Suprapubic skin (tissue), 4 donors: ENCODE measurements around the gene FABP1. TPM values are rescaled to one million over a fixed set of nuclear protein-coding genes. Genes with fewer than 3 reads are reported as not detected.

ENCODE experiments used
- DNase-seq, 2 donors: peaks; one replicate each; pipeline ENCODE4 v3.0.0-alpha.2; 2019; ENCODE audit warnings: low spot score in 2 of 2
- H3K27ac ChIP-seq: fragments of 200-600 bp; sonication (generic); one replicate; pipeline ENCODE4 v1.5.1; 2019
- H3K27me3 ChIP-seq: fragments of 200-600 bp; sonication (generic); one replicate; pipeline ENCODE4 v1.5.1; 2019
- H3K36me3 ChIP-seq: fragments of 200-600 bp; sonication (generic); one replicate; pipeline ENCODE4 v1.5.1; 2019
- H3K4me1 ChIP-seq: fragments of 200-600 bp; sonication (generic); one replicate; pipeline ENCODE4 v1.5.1; 2019
- H3K4me3 ChIP-seq: fragments of 200-600 bp; sonication (generic); one replicate; pipeline ENCODE4 v1.5.1; 2019; ENCODE audit warnings: mild to moderate bottlenecking
- H3K9me3 ChIP-seq: fragments of 200-600 bp; sonication (generic); one replicate; pipeline ENCODE4 v1.5.1; 2019
- CTCF ChIP-seq, 2 donors: fragments of 200-600 bp in 1 of 2; fragments of 450-650 bp in 1 of 2; sonication (generic) in 1 of 2; IDR thresholded peaks; one replicate each; pipeline ENCODE4 v1.5.1; 2016 to 2019; ENCODE audit warnings: antibody characterized with exemption in 2 of 2, mild to moderate bottlenecking in 1 of 2, moderate library complexity in 1 of 2
- EP300 ChIP-seq: sonication (generic); formaldehyde crosslinking; IDR thresholded peaks from one replicate; pipeline ENCODE4 v1.6.1; 2017; ENCODE audit warnings: antibody characterized with exemption
- POLR2A ChIP-seq, 2 donors: fragments of 450-650 bp; IDR thresholded peaks; one replicate each; pipeline ENCODE4 v1.6.1; 2017; ENCODE audit warnings: antibody characterized with exemption in 2 of 2, mild to moderate bottlenecking in 2 of 2, moderate library complexity in 2 of 2
- POLR2AphosphoS5 ChIP-seq, 3 donors: sonication (generic); formaldehyde crosslinking; IDR thresholded peaks; one replicate each; pipeline ENCODE4 v1.6.1; 2017; ENCODE audit warnings: antibody characterized with exemption in 3 of 3
- WGBS: methylation state at CpG from one replicate; pipeline ENCODE4 v1.1.5; 2018; 5-methylcytosine and 5-hydroxymethylcytosine counted together
- total RNA-seq, 4 donors: library from RNA; depleted of rRNA; stranded (reverse); fragments of >200 nt; gene quantifications; one replicate each; pipeline ENCODE4 v1.1.0, GENCODE V29; 2016

The FABP1 gene
- total RNA-seq, 4 donors from 2014 or later: 6.8 TPM; not detected in 3

DNA sequence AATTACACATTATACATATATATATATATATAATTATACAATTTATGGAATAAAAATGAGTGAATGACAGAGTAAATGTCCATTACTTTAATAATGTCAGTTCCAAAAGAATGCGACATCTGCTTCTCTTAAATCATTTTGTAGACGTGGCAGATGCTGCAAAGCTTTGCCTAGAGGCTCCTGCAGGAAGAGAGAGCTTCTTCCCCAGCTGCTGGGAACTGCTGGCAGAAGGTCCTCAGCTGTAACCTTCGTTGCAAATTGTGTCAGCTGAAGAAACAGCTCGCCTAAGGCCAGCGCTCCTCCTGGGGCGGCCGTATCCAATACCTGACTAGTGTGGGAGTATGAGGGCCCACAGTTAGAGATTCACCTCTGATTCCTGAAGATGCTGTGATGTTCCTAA, 32.7 kb upstream of the FABP1 start:
- DNase-seq: no peak
- no peaks in the 10 kb centered on the region for H3K9me3 ChIP-seq
- H3K27me3 ChIP-seq: no peaks in the 10 kb centered on the region
- peaks cover 3% of the 10 kb centered on the region for H3K4me1 ChIP-seq
- no peak overlapping the region for H3K4me3 ChIP-seq
- H3K27ac ChIP-seq: no peak overlapping the region
- 69% methylated on average over 7 of the region's 7 CpGs for WGBS
- H3K36me3 ChIP-seq: no peaks in the 10 kb centered on the region
- TF ChIP-seq POLR2A (IDR thresholded peaks at IDR 0.05) (no peak), CTCF (IDR thresholded peaks at IDR 0.05) (no peak), POLR2AphosphoS5 (IDR thresholded peaks at IDR 0.05) (no peak), EP300 (no peak)

DNA sequence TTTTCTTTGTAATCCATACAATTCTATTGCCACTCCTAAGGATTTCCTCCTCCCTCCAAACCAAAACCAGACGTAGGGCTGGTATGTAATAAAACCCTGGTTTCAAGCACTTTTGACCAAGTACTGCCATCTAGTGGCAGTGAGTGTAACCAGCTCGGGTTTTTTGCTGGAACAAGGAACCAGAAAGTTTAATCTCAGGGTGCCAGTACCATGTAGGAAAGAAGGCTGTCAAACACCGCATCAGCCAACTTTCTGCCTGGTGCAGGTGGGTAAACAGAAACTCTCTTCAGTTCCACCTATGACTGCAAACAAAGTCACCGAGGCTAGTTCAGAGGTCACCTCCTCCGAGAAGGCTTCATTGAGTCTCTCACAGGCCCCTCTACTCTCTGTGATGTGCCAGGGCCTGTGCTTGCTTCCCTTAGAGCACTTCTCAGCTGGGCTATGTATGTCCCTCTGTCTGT, 32.1 kb upstream of the FABP1 start:
- peak; percentile 64 to 77 for TF ChIP-seq CTCF (IDR thresholded peaks at IDR 0.05)
- TF ChIP-seq EP300: no peak
- TF ChIP-seq POLR2AphosphoS5 (IDR thresholded peaks at IDR 0.05): no peak
- no peak for DNase-seq
- WGBS: 22% methylated on average over 5 of the region's 5 CpGs
- Histone ChIP-seq H3K9me3 (no peaks in the 10 kb centered on the region), H3K27ac (no peak overlapping the region), H3K27me3 (no peaks in the 10 kb centered on the region), H3K4me3 (no peak overlapping the region), H3K4me1 (peaks cover 3% of the 10 kb centered on the region), H3K36me3 (no peaks in the 10 kb centered on the region)

DNA sequence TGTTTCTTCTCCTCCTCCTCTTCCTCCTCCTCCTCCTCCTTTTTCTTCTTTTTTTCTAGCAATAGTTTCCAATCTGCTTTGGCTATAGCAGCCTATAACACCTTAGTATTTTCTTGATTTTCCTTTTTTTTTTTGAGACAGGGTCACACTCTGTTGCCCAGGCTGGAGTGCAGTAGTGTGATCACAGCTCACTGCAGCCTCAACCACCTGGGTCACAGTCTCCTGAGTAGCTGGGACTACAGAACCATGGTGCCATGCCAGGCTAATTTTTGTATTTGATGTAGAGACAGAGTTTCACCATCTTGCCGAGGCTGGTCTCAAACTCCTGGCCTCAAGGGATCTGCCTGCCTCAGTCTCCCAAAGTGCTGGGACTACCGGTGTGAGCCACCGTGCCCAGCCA, 31.6 kb upstream of the FABP1 start:
- H3K4me3 ChIP-seq: no peak overlapping the region
- H3K36me3 ChIP-seq: no peaks in the 10 kb centered on the region
- H3K9me3 ChIP-seq: no peaks in the 10 kb centered on the region
- DNase-seq: no peak
- WGBS: 58% methylated on average over 3 of the region's 3 CpGs
- peaks cover 3% of the 10 kb centered on the region for H3K4me1 ChIP-seq
- no peaks in the 10 kb centered on the region for H3K27me3 ChIP-seq
- no peak overlapping the region for H3K27ac ChIP-seq
- no peak for TF ChIP-seq EP300
- no peak for TF ChIP-seq POLR2A (IDR thresholded peaks at IDR 0.05)
- TF ChIP-seq POLR2AphosphoS5 (IDR thresholded peaks at IDR 0.05): no peak
- no peak for TF ChIP-seq CTCF (IDR thresholded peaks at IDR 0.05)

DNA sequence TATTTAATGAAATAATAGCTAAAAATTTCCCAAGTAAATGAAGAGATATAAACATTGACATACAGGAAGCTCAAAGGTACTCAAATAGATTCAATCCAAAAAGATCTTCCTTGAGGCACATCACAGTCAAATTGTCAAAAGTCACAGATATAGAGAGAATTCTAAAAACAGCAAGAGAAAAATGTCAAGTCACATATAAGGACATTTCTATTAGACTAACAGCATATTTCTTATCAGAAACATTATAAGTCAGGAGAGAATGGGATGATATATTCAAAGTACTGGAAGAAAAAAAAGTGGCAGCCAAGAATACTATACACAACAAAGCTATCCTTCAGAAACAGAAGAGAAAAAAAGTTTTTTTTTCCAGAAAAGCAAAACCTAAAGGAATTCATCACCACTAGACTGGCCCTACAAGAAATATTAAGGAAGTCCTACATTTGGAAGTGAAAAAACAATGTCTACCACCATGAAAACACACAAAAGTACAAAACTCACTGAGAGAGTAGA, 21.1 kb upstream of the FABP1 start:
- Histone ChIP-seq H3K27ac (no peak overlapping the region), H3K27me3 (no peaks in the 10 kb centered on the region), H3K36me3 (no peaks in the 10 kb centered on the region), H3K4me1 (no peaks in the 10 kb centered on the region), H3K4me3 (no peak overlapping the region), H3K9me3 (peaks cover 20% of the 10 kb centered on the region)
- TF ChIP-seq POLR2A (IDR thresholded peaks at IDR 0.05): no peak
- TF ChIP-seq CTCF (IDR thresholded peaks at IDR 0.05): no peak
- no peak for DNase-seq

GRCh38 chr2:88147145-88147544, 19.3 kb upstream of the FABP1 start:
- H3K27me3 ChIP-seq: no peaks in the 10 kb centered on the region
- H3K27ac ChIP-seq: no peak overlapping the region
- H3K36me3 ChIP-seq: no peaks in the 10 kb centered on the region
- no peak for TF ChIP-seq EP300
- TF ChIP-seq POLR2A (IDR thresholded peaks at IDR 0.05): no peak
- TF ChIP-seq POLR2AphosphoS5 (IDR thresholded peaks at IDR 0.05): no peak
- no peak for TF ChIP-seq CTCF (IDR thresholded peaks at IDR 0.05)
- peaks cover 4% of the 10 kb centered on the region for H3K9me3 ChIP-seq
- no peak overlapping the region for H3K4me3 ChIP-seq
- H3K4me1 ChIP-seq: no peaks in the 10 kb centered on the region
- 100% methylated on average over 1 of the region's 2 CpGs for WGBS
- no peak for DNase-seq
